Hepatocyte (in vitro differentiated cells): Measurements from ENCODE around the gene COBL.

ENCODE experiments used
- EZH2 ChIP-seq: fragments of 200-600 bp; sonication (generic); IDR thresholded peaks from 2 replicates; pipeline ENCODE4 v1.6.1; 2016; ENCODE audit warnings: antibody characterized with exemption, mild to moderate bottlenecking, borderline replicate concordance
- EZH2phosphoT487 ChIP-seq: fragments of 200-600 bp; sonication (generic); IDR thresholded peaks from one replicate; pipeline ENCODE4 v1.6.1; 2018; ENCODE audit warnings: antibody characterized with exemption, mild to moderate bottlenecking, low read depth, moderate library complexity; ENCODE audit not compliant: unreplicated experiment, severe bottlenecking
- TF ChIP-seq, protein P1 (sequence below): fragments of 200-600 bp; sonication (generic); IDR thresholded peaks from 2 replicates; pipeline ENCODE4 v1.5.1; 2016; ENCODE audit warnings: antibody characterized with exemption, mild to moderate bottlenecking; ENCODE audit not compliant: poor library complexity

DNA sequence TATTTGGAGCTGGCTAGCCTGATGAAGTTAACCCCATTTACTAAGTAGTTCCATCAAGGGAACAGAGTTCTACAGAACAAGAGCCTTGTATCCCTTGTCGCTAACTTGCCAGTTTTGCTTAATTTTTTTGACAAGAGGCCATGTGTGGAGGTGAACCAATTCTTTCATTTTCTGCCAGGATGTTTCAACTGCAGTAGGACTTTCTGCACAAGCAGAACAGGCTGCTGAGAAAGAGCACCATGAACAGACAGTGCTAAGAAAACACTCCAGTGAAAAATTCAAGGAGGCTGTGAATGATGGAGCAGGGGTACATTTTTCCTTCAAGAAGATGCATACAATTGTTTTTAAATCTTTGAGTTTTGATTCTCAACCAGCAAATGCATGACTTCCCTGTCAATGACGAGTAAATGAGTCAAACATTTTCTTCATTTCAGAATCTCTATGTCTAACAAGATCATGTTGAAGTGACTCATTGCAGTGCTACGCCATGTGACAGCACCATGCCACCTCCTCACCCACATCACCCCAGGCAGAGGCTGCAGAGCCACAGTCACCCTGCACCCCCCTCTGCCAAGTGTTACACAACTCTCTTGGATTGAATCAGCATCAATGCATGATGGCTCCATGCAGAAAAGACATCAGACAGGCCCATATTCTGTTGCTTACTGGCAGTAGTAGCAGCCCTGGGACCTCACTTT is 193.1 kb downstream of the COBL start:
- TF ChIP-seq, protein P1, sequence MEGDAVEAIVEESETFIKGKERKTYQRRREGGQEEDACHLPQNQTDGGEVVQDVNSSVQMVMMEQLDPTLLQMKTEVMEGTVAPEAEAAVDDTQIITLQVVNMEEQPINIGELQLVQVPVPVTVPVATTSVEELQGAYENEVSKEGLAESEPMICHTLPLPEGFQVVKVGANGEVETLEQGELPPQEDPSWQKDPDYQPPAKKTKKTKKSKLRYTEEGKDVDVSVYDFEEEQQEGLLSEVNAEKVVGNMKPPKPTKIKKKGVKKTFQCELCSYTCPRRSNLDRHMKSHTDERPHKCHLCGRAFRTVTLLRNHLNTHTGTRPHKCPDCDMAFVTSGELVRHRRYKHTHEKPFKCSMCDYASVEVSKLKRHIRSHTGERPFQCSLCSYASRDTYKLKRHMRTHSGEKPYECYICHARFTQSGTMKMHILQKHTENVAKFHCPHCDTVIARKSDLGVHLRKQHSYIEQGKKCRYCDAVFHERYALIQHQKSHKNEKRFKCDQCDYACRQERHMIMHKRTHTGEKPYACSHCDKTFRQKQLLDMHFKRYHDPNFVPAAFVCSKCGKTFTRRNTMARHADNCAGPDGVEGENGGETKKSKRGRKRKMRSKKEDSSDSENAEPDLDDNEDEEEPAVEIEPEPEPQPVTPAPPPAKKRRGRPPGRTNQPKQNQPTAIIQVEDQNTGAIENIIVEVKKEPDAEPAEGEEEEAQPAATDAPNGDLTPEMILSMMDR: no peak
- TF ChIP-seq EZH2phosphoT487 (no peak), EZH2 (no peak)
